NCI-H446 treated with DMSO at 0.1 percent for 48 hours (cell line): ENCODE results near the gene MEX3B.
"Not testable (repeated sequence)": the region's sequence is repeated elsewhere in the genome, so short reads cannot be mapped to it uniquely, and the experiment has no call there.

Source experiments
- DNase-seq: peaks from one replicate; lab custom pipeline; 2025; lab: John Stamatoyannopoulos, UW

Gene MEX3B

DNA sequence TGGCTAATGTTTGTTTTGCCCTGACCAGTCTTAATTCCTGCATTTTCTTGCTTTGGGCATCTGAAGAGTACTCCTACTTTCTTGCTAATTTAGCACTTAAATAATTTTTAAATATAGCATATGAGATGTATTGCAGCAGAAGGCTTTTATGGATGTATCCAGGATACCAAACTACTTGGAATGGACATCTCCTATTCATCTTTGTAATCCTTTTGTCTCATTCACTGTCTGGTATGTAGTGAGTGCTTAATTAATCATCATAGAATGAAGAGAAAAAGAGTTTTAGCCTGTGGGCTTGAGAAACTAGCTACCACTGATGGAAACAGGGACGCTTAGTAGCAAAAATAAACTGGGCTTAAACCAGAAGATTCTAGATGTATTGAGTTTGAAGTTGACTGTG lies 40.6 kb downstream of the MEX3B start:
- DNase-seq = no peak

DNA sequence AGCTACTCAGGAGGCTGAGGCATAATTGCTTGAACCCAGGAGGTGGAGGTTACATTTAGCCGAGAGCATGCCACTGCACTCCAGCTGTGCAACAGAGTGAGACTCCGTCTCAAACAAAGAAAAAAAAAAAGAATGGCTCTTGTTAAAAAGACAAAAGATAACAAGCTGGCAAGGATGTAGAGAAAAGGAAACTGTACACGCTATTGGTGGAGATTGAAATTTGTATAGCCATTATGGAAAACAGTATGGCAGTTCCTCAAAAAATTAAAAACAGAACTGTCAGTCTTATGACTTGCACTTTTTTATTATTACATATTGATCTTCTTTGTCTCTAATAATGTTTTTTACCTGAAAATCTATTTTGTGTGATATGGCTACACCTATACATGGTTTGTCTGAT lies 41.9 kb downstream of the MEX3B start:
- no peak for DNase-seq

DNA sequence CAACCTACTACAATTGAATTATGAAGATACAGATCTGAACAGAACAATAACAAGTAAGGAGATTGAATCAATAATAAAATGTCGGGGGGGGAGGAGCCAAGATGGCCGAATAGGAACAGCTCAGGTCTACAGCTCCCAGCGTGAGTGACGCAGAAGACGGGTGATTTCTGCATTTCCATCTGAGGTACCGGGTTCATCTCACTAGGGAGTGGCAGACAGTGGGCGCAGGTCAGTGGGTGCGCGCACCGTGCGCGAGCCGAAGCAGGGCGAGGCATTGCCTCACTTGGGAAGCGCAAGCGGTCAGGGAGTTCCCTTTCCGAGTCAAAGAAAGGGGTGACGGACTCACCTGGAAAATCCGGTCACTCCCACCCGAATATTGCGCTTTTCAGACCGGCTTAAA lies 50.7 kb downstream of the MEX3B start:
- DNase-seq = not testable (repeated sequence)

DNA sequence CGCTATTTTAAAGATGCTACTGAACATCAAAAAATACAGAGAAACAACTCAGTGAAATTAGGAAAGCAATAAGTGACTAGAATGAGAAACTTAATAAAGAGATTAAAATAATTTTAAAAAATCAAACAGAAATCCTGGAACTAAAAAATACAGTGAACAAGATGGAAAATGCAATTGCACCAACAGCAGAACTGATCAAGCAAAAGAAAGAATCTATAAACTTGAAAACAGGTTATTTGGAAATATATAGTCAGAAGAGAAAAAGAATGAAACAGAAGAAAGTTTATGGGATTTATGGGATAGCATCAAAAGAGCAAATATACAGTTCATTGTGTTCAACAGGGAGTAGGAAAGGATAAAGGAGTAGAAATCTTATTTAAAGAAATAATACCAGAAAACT lies 53.3 kb downstream of the MEX3B start:
- DNase-seq = no peak
